Measurements from ENCODE around the gene CCDC136.

The CCDC136 gene

DNA sequence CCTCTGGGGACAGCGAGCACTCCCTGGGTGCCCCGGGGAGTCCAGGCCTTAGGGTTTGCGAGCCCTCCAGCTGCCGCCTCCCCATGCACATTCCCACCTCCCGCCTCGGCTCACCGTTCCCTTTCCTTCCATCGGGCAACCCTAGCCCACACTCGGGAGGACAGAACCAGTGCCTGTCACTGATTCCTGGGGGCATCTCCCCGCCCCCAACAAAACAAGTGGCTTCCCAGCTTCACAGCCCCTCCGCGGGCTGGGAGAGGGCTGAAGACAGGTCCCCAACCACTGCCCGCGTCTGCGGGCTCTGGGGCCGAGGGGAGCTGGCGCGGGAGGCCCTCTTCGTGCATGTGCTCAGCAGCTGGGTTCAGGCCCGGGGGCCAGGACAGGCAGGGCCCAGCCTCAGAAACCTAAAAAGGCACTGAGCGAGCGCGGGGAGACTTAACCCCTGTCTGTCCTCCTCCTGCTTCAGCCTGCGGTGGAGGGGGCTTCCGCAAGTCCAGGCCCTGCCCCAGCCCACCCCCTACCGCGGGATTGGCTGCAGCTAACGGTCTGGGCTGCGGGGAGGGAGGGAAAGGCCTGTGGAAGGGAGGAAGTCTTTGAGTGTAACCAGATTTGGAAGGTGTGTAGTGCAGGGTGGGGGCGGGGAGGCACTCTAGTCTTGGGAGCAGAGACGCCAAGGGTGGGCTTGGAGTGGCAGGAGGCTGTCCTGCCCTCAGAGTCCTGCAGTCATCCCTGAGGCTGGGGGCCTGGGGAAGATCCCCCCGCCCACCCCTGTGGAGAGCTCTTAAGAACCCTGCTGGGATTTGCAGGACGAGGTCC, 39.6 kb downstream of the CCDC136 start:
- no peak for DNase-seq (ENCODE audit: low read depth in 3 of 3, low spot score in 1 of 3)

DNA sequence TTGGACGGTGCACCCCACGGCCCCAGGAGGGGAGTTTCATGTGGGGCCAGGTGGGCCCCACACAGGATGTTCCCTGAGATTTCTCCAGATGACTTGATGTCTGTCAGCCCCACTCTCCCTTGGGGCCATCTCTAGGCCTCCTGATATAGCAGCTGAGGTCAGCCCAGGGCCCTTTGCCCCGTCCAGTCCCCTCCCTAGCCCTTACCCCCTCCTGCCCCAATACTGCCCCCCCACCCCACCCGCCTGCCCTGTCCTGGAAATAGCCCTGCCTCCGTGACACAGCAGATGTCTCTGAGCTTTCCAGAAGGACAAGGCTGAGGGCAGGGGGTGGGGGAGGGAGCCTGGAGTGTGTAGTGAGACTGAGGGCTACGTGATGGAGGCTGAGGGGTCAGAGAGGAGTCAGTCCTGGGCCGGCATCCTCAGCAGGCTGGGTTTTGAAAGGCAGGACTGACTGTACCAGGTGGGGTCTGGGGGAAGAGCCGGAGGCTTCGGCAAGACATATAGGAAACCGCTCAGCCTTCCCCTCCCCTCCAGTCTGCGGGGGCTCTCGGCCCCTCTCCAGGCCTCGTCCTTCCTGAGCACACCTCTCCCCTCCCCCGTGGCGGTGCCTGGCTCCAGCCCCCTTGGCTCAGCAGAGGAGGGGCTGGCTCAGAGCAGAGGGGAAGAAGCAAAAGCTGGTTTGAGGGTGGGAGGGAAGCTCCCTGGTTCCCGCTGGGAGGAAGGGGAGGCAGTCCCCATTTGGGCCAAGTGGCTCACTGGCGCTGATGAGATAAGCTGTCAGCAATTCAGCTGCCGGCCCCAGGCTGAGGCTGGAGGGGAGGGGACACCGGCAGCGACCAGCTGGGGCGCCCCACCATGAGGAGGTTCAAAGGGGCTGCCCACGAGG, 40.5 kb downstream of the CCDC136 start:
- DNase-seq (ENCODE audit: low read depth in 3 of 3, low spot score in 1 of 3): no peak

DNA sequence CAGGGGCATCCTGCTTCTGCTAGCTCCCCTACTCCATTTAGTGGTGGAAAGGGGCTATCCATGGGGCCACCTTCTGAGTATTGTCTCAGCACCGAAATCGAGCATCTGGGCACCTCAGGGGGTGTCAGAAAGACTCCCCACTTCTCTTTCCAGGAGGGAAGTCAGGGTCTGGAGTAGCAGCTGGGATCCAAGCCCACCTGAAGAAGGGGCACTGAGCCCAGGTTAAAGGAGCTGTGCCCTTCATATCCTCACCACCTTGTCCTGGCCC, 41.0 kb downstream of the CCDC136 start:
- DNase-seq (ENCODE audit: low read depth in 3 of 3, low spot score in 1 of 3): no peak

DNA sequence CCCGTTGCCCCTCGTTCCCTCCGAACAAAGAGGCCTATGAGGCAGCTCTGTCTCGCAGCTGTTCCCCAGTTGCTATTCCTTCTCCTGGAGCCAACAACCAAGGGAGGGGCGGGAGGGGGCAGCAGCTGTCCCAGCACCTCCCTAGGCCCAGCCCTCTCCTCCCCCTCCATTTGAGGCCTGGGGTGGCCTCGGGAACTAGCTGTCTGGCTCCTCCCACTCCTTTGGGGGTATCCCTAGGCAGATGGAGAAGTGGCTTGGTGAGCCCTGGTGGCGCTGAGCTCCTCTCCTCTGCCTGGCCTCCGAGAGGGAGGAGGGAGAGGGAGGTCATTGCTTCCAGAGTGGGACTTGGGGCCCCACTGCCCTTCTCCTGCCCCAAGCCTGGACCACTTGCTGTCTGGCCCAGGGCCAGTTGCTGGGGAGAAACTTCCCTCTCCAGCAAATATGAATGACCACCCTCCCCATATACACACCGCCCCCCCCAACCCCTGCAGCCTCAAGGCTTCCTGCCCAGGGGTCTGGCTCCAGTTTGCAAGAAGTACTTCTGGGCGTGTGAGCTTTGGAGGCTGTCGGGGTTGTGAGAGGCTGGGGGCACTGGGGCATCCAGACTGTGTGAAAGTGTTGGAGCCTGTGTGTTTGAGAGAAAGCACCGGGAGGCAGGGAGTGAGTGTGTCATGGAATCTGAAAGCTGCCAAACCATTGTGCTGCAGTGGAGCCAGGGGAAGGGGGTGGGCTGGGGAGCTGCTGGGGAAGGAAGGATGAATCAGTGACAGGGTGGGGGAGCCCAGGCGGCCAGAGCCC, 41.6 kb downstream of the CCDC136 start:
- DNase-seq (ENCODE audit: low read depth in 3 of 3, low spot score in 1 of 3): no peak

DNA sequence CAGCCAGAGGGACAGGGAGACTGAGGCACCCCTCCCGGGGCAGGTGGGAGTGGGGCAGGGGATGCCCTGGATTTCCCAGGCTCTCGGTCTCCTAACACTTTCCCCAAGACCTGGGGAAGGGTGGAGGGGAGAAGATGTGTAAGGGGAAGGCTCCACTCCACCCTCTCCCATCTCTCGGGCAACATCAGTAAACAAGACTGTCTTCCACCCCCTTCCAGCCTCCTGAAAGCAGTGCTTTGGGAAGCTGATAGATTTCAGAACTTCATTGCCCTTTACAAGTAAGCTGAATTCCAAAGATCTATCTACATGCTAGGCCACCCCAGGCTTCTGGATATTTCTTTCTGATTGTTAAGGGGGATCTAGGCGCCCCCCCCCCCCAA, 42.2 kb downstream of the CCDC136 start:
- DNase-seq (ENCODE audit: low read depth in 3 of 3, low spot score in 1 of 3): no peak

DNA sequence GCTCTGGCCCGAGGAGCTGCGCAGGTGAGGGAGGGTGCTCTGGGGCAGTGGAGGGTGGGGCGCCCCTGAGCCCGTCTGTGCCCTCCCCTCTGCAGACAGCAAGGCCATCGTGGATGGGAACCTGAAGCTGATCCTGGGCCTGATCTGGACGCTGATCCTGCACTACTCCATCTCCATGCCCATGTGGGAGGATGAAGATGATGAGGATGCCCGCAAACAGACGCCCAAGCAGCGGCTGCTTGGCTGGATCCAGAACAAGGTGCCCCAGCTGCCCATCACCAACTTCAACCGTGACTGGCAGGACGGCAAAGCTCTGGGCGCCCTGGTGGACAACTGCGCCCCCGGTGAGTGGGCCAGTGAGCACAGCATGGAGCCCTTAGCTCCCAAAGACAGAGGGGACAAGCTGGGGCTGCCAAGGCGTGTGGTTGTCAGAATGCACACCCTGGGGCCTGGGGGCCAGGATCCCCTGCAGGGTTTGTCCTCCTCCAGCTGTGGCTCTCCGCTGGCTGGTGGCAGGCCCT, 43.5 kb downstream of the CCDC136 start:
- DNase-seq (ENCODE audit: low read depth in 3 of 3, low spot score in 1 of 3): no peak

DNA sequence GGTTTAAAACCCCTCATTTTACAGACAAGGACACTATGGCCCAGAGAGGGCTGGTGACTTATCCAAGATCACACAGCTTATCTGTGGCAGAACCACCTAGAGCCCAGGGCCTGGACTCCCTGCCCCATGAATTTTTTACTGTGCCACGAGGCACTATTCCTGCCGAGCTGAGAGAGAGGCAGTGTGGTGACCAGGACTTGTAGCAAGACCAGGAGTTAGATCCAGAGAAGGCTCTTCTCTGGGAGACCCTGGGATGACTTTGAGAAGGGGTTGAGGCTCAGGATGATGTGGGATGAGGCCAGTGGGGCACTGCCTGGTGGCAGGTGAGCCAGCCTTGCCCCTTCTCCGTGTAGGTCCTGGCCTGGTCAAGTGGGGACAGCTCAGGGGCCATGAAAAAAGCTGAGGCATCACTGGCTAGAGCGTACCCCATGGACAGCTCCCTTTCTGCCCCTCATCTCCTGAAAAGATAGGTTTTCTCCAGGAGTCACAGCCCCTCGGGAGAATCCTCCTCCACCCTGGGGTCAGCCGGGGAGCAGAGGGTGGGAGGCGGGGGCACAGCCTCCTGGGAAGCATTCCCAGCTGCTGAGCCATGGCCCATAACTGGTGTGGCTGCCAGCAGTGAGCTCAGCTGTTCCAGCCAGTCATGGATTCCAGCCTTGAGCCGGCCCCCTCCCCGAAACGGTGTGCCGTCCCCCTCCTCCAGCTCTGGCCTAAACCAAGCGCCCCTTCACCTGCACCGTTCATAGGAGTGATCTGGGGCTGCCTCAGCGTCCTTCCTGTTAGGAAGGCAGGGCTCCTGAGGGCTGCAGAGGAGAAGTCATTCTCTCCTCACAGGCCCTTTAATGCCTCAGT, 44.2 kb downstream of the CCDC136 start:
- no peak for DNase-seq (ENCODE audit: low read depth in 3 of 3, low spot score in 1 of 3)

DNA sequence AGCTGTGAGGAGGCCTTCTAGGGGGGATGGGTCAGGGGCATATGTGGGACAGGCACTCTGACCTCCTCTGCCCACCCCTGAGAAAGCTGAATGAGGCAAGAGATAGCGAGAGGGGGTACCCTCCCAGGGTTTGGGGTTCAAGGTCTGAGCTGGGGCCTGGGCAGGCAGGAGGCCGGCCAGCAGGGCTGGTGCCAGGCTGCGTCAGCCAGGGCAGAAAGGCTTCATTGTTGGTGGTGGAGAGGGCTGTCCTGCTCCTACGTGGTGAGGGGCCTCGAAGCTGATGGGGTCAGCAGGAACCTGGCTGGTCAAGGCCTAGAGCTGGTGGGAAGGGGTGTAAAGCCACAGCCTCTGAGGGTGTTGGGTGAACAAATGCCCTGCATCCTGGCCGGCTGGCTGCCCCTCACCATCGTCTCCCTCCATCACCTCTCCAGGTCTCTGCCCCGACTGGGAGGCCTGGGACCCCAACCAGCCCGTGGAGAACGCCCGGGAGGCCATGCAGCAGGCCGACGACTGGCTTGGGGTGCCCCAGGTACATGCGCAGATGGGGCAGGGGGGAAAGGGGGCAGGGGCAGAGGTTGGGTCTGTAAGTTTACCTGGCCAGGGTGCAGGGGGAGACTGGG, 45.1 kb downstream of the CCDC136 start:
- DNase-seq (ENCODE audit: low read depth in 3 of 3, low spot score in 1 of 3): no peak

DNA sequence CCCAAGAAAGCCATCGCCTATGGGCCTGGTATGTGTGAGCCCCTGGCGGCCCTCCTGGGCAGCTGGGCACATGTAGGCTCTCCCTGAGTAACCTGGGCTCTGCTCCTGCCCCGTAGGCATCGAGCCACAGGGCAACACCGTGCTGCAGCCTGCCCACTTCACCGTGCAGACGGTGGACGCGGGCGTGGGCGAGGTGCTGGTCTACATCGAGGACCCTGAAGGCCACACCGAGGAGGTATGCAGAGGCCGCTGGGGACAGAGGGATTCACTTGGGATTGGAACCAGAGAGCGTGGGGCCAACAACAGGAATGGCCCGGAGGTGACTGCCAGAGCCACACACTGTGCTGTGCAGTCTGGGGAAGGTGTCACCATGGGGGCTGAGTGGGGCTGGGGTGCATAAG, 45.8 kb downstream of the CCDC136 start:
- no peak for DNase-seq (ENCODE audit: low read depth in 3 of 3, low spot score in 1 of 3)

DNA sequence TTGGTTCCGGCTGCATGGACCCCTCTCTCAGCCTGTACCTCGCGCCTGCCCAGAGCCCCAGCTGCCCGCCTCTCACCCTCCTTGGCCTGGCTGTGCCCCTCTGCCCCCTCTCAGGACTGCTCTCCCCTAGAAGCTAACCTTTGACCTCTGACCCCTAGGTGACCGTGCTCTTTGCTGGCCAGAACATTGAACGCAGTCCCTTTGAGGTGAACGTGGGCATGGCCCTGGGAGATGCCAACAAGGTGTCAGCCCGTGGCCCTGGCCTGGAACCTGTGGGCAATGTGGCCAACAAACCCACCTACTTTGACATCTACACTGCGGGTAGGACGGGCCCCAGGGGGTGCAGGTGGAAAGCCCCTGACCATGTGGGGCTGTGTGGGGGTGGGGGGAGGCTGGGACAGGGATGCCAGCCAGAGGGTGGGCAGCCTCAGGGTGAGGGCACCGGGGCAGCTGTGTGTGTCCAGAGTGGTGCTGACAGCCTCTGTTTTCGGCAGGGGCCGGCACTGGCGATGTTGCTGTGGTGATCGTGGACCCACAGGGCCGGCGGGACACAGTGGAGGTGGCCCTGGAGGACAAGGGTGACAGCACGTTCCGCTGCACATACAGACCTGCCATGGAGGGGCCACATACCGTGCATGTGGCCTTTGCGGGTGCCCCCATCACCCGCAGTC, 46.5 kb downstream of the CCDC136 start:
- DNase-seq (ENCODE audit: low read depth in 3 of 3, low spot score in 1 of 3): no peak

DNA sequence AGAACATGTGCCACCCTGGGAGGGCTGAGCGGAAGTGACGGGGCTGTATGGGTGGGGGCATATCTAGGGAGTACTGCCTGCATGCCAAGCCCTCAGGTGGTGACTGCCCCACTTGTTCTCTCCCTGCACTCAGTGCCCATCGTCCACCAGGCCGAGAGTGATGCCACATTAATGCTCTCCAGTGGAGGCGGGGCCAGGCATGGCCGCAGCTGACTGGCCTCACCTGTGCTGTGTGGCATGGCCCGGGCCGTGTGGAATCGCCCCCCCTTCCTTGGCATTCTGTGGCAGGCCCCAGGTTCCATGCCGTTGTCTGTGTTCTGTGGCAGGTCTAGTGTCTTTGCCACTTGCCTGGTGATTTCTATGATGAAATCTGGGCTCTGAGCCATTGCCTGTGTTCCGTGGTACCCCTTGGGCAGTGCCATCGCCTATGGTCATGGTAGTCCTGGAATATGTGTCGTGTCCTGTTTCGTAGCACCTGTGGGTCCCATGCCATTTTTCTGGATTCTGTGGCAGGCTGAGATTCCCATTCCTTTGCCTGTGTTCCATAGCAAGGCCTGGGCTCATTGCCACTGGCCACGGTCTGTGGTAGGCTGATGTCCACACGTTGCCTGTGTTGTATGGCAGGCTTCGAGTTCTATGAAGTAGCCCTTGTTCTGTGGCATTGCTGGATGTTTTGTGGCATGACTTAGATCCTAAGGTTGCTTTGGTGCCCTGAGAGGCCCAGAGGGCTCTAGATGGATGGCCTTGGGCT, 47.4 kb downstream of the CCDC136 start:
- no peak for DNase-seq (ENCODE audit: low read depth in 3 of 3, low spot score in 1 of 3)

DNA sequence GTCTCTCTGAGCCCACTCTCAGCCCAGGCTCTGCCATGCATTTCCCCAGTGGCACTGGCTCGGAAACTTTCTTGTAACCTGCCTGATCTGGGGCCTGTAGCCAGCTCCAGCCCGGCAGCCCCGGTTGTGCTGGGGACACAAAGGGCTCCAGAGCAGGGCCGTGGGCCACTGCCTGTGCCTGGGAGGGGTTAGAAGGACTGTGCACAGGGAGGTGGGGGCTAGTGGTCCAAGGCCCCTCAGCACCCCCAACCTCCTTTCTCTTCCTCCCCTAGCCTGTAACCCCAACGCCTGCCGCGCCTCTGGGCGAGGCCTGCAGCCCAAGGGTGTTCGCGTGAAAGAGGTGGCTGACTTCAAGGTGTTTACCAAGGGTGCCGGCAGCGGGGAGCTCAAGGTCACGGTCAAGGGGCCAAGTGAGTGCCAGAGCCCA, 48.0 kb downstream of the CCDC136 start:
- DNase-seq (ENCODE audit: low read depth in 3 of 3, low spot score in 1 of 3): no peak

DNA sequence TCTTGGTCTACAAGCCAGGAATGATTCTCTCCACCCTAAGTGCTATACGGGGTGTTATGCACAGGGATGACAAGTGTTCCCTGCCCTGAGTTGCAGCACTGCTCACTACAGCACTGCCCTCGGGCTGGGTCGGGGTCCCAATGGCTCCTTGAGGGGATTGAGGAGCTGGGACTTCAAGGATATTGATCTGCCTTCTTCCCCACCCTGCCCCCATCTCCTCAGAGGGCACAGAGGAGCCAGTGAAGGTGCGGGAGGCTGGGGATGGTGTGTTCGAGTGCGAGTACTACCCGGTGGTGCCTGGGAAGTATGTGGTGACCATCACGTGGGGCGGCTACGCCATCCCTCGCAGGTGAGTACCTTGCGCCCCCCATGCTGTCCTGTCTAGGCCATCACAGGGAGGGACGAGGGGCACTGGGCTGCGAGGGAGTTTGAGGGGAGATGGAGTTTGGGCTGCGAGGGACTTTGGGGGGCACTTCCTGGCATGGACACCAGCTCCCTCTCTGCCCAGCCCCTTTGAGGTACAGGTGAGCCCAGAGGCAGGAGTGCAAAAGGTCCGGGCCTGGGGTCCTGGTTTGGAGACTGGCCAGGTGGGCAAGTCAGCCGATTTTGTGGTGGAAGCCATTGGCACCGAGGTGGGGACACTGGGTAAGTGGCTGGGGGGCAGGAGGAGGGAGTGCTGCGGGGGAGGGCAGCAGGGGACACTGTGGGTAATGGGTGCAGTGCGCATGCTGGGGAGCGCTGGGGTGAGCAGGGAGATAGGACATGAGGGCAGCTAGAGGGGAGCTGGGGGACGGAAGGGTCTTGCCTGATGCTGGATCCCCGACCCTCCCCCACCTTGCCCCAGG, 48.8 kb downstream of the CCDC136 start:
- no peak for DNase-seq (ENCODE audit: low read depth in 3 of 3, low spot score in 1 of 3)

DNA sequence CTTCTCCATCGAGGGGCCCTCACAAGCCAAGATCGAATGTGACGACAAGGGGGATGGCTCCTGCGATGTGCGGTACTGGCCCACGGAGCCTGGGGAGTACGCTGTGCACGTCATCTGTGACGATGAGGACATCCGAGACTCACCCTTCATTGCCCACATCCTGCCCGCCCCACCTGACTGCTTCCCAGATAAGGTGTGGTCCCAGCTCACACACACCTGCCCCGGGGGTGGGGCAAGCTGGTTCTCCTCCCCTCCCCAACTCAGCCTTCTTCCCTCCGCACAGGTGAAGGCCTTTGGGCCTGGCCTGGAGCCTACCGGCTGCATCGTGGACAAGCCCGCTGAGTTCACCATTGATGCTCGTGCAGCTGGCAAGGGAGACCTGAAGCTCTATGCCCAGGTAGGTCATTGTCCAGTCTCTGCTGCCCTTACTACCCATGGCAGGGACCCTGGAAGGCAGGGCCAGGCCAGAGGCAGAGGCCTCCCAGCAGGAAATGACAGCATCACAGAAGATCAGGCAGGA, 49.5 kb downstream of the CCDC136 start:
- no peak for DNase-seq (ENCODE audit: low read depth in 3 of 3, low spot score in 1 of 3)

DNA sequence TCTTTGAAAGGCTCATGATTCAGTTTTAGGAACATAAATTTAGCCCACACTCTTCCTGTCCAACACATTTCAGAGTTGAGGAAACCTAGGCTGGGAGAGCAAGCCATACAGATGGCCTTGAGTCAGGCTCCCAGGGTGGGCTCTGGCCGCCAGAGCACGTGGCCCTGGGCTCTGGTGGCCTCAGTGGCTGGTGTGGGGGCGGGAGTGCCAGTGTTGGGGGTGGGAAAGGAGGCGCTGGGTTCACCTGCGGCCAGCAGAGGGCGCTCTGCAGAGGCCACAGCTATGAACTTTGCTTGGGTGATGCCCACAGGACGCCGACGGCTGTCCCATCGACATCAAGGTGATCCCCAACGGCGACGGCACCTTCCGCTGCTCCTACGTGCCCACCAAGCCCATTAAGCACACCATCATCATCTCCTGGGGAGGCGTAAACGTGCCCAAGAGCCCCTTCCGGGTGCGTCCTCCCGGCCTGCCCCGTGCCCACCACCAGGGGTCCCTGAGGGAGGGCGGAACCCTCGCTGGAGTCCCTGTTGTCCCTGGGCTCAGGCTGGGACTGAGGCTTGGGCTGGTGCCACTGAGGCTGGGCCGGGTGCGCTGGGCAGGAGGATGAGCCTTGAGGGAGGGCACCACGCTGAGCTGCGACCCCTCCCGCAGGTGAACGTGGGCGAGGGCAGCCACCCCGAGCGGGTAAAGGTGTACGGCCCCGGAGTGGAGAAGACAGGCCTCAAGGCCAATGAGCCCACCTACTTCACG, 50.3 kb downstream of the CCDC136 start:
- peak in 1 of 3 donors; percentile 43 for DNase-seq (ENCODE audit: low read depth in 3 of 3, low spot score in 1 of 3)

DNA sequence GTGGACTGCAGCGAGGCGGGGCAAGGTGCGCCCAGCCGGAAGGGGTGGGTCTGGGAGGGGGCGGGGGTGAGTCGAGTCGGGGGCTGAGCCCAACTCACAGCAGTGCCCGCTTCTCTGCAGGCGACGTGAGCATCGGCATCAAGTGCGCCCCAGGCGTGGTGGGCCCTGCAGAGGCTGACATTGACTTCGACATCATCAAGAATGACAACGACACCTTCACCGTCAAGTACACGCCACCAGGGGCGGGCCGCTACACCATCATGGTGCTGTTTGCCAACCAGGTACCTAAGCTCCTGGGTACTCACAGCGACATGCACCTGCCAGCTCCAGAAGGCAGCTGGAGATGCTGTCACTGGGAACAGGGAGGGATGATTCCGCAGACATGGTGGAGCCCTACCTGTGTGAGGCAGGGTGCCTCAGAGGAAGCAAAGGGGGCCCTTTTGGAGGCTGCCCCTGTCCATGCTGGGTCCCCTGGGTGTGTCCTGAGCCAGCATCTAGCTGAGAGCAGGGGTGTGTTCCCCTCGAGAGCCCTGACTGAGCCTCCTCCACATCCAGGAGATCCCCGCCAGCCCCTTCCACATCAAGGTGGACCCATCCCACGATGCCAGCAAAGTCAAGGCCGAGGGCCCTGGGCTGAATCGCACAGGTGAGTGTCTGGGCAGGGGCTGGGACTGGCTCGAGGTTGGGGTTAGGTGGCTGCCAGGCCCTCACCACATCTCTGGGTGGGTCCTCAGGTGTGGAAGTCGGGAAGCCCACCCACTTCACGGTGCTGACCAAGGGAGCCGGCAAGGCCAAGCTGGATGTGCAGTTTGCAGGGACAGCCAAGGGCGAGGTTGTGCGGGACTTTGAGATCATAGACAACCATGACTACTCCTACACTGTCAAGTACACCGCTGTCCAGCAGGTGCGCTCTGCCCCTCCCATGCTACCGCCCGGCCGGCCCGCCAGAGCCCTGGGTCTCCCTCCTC, 51.2 kb downstream of the CCDC136 start:
- DNase-seq (ENCODE audit: low read depth in 3 of 3, low spot score in 1 of 3): no peak

Measured in stimulated activated CD4-positive, alpha-beta T cell treated with anti-CD3 and anti-CD28 coated beads, TNF-alpha, amount 100 ng/mL, for 1 hour (primary cell).